LHCN-M2 (cell line): Measurements from ENCODE around the gene RPS19. TPM values are rescaled to one million over a fixed set of nuclear protein-coding genes. Genes with fewer than 3 reads are reported as not detected.

Experiments
- DNase-seq: peaks from one replicate; pipeline ENCODE4 v3.0.0-alpha.2; 2012; ENCODE audit warnings: low read depth
- total RNA-seq: library from RNA; depleted of rRNA; stranded (reverse); fragments of >200 nt; gene quantifications from 2 replicates; pipeline ENCODE4 v1.2.3, GENCODE V29; 2014

Gene RPS19
- total RNA-seq, 1 experiment from 2014 or later: 611 TPM

- DNase-seq: no peak
These were observed 18.2 kb downstream of the RPS19 start for GRCh38 chr19:41877916-41878905.

- DNase-seq: no peak
These were observed 19.0 kb downstream of the RPS19 start for GRCh38 chr19:41879080-41879479.

- DNase-seq: no peak
These were observed 19.7 kb downstream of the RPS19 start for GRCh38 chr19:41879670-41880328.

- no peak for DNase-seq
These were observed 20.3 kb downstream of the RPS19 start for GRCh38 chr19:41880329-41880708.

- no peak for DNase-seq
These were observed 22.8 kb downstream of the RPS19 start, which contains the start of gene ARHGEF1 for GRCh38 chr19:41882568-41883462. TSS of gene ARHGEF1 (plus strand) at chr19:41883184. CDS start at chr19:41888083, 4,899 bp downstream.

- DNase-seq: no peak
These were observed 23.4 kb downstream of the RPS19 start for GRCh38 chr19:41883463-41883820.

GRCh38 chr19:41883821-41884733 is 24.0 kb downstream of the RPS19 start:
- peak; percentile 95 for DNase-seq

GRCh38 chr19:41886761-41887710 is 27.0 kb downstream of the RPS19 start:
- DNase-seq: no peak

GRCh38 chr19:41887711-41888382 is 27.8 kb downstream of the RPS19 start:
- no peak for DNase-seq

GRCh38 chr19:41888926-41889325 is 28.9 kb downstream of the RPS19 start:
- no peak for DNase-seq

- DNase-seq: no peak
These were observed 29.8 kb downstream of the RPS19 start for GRCh38 chr19:41889896-41890295.

GRCh38 chr19:41890936-41891335 is 30.9 kb downstream of the RPS19 start:
- DNase-seq: no peak

GRCh38 chr19:41892173-41892902 is 32.3 kb downstream of the RPS19 start:
- no peak for DNase-seq

GRCh38 chr19:41893899-41894298 is 33.8 kb downstream of the RPS19 start:
- peak; percentile 40 for DNase-seq

- no peak for DNase-seq
These were observed 34.3 kb downstream of the RPS19 start for GRCh38 chr19:41894350-41894749.

- DNase-seq: no peak
These were observed 35.9 kb downstream of the RPS19 start for GRCh38 chr19:41895745-41896580.

GRCh38 chr19:41896581-41896942 is 36.5 kb downstream of the RPS19 start:
- DNase-seq: no peak
